Astrocyte (in vitro differentiated cells and primary cell): ENCODE data around the gene UNC80. TPM values are rescaled to one million over a fixed set of nuclear protein-coding genes. Genes with fewer than 3 reads are reported as not detected.

ENCODE experiments used
- DNase-seq: peaks from one replicate; pipeline ENCODE4 v3.0.0-alpha.2; 2010; ENCODE audit warnings: low read depth
- FAIRE-seq: peaks from 2 replicates; lab custom pipeline; 2011; peaks lifted over from hg19 to GRCh38; lab: Jason Lieb, UNC
- H2AFZ ChIP-seq: 2 replicates; pipeline ENCODE4 v1.6.0; 2012; ENCODE audit warnings: low read depth, low read length, inconsistent platforms
- H3K27ac ChIP-seq: 2 replicates; pipeline ENCODE4 v1.5.1; 2011; ENCODE audit warnings: low read depth, low read length, inconsistent platforms
- H3K27me3 ChIP-seq: 2 replicates; pipeline ENCODE4 v1.6.0; 2011; ENCODE audit warnings: low read length, inconsistent platforms; ENCODE audit not compliant: insufficient read depth
- H3K36me3 ChIP-seq: 2 replicates; pipeline ENCODE4 v1.5.1; 2011; ENCODE audit warnings: low read length, inconsistent platforms; ENCODE audit not compliant: insufficient read depth
- H3K4me1 ChIP-seq: 2 replicates; pipeline ENCODE4 v1.5.1; 2011; ENCODE audit warnings: low read length, inconsistent platforms; ENCODE audit not compliant: insufficient read depth
- H3K4me2 ChIP-seq: 2 replicates; pipeline ENCODE4 v1.6.0; 2012; ENCODE audit warnings: low read length, inconsistent platforms
- H3K4me3 ChIP-seq: 2 replicates; pipeline ENCODE4 v1.5.1; 2011; ENCODE audit warnings: low read depth, mild to moderate bottlenecking, low read length, inconsistent platforms; ENCODE audit not compliant: insufficient read depth
- H3K79me2 ChIP-seq: 2 replicates; pipeline ENCODE4 v1.6.0; 2012; ENCODE audit warnings: mild to moderate bottlenecking, low read length, inconsistent platforms; ENCODE audit not compliant: insufficient read depth
- H3K9ac ChIP-seq: 2 replicates; pipeline ENCODE4 v1.6.0; 2012; ENCODE audit warnings: mild to moderate bottlenecking, low read length, inconsistent platforms
- H3K9me3 ChIP-seq: 2 replicates; pipeline ENCODE4 v1.5.1; 2012; ENCODE audit warnings: low read depth, mild to moderate bottlenecking, low read length, inconsistent platforms; ENCODE audit not compliant: insufficient read depth
- H4K20me1 ChIP-seq: 2 replicates; pipeline ENCODE4 v1.6.0; 2012; ENCODE audit warnings: low read length, inconsistent platforms; ENCODE audit not compliant: insufficient read depth
- H3K27ac Mint-ChIP-seq: one replicate; pipeline ENCODE4 v1.8.0; 2021; ENCODE audit warnings: mild to moderate bottlenecking, mixed read lengths; ENCODE audit not compliant: unreplicated experiment
- H3K27me3 Mint-ChIP-seq: one replicate; pipeline ENCODE4 v1.8.0; 2021; ENCODE audit warnings: low read depth, mixed read lengths; ENCODE audit not compliant: unreplicated experiment
- H3K36me3 Mint-ChIP-seq: one replicate; pipeline ENCODE4 v1.8.0; 2021; ENCODE audit warnings: low read depth, mixed read lengths; ENCODE audit not compliant: unreplicated experiment
- H3K4me1 Mint-ChIP-seq: one replicate; pipeline ENCODE4 v1.8.0; 2021; ENCODE audit warnings: low read depth, mixed read lengths; ENCODE audit not compliant: unreplicated experiment
- H3K4me3 Mint-ChIP-seq: one replicate; pipeline ENCODE4 v1.8.0; 2021; ENCODE audit warnings: mild to moderate bottlenecking, moderate library complexity, mixed read lengths; ENCODE audit not compliant: unreplicated experiment
- H3K9me3 Mint-ChIP-seq: one replicate; pipeline ENCODE4 v1.8.0; 2021; ENCODE audit warnings: mild to moderate bottlenecking, mixed read lengths; ENCODE audit not compliant: unreplicated experiment
- EZH2 ChIP-seq: IDR thresholded peaks from 2 replicates; pipeline ENCODE4 v1.6.1; 2012; ENCODE audit warnings: mild to moderate bottlenecking, low read length, inconsistent platforms; ENCODE audit not compliant: insufficient read depth
- total RNA-seq: library from RNA; stranded (reverse); gene quantifications from 2 replicates; pipeline ENCODE4 v1.2.1, GENCODE V29; 2021
- TF ChIP-seq, protein P1 (sequence below): IDR thresholded peaks from 2 replicates; pipeline ENCODE4 v1.5.1; 2011; ENCODE audit warnings: low read depth, mild to moderate bottlenecking, inconsistent platforms, low read length, moderate library complexity; ENCODE audit not compliant: insufficient read depth

The UNC80 gene
- total RNA-seq, 1 donor from 2014 or later: 0.27 TPM

DNA sequence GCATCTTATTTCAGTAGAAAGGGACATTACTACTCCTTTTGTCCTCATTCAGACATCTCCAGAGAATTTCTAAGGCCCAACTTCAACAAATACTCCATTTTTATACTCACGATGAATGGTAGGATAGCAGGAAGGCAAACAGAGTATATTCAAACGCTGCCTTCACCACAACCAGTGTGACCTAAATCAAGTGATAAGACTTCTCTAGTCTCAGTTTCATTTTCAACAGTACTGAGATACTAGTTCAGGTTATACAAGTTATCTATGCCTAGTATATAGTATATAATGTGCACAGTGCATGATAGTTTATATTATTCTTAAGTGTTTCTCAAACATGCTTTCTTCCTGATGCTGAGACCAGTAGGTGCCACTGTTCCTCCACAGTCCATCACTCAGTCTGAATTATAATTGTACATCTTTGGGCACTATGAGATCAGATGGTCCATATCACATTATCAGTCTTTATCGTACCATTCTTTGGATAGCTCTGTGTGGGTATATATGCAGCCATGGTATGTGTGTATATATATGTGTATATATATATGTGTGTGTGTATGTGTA lies 164.6 kb downstream of the UNC80 start:
- Mint-ChIP-seq H3K4me3 (no peak overlapping the region), H3K9me3 (no peaks in the 10 kb centered on the region), H3K27me3 (no peaks in the 10 kb centered on the region), H3K36me3 (no peaks in the 10 kb centered on the region), H3K27ac (no peak overlapping the region), H3K4me1 (peaks cover 6% of the 10 kb centered on the region)
- H2AFZ ChIP-seq: no peak overlapping the region
- H3K27ac ChIP-seq: no peak overlapping the region
- peaks cover 7% of the 10 kb centered on the region for H3K4me1 ChIP-seq
- no peaks in the 10 kb centered on the region for H3K79me2 ChIP-seq
- H4K20me1 ChIP-seq: no peaks in the 10 kb centered on the region
- H3K9ac ChIP-seq: no peak overlapping the region
- H3K36me3 ChIP-seq: no peaks in the 10 kb centered on the region
- H3K4me2 ChIP-seq: no peak overlapping the region
- no peaks in the 10 kb centered on the region for H3K9me3 ChIP-seq
- no peak for TF ChIP-seq EZH2
- TF ChIP-seq, protein P1, sequence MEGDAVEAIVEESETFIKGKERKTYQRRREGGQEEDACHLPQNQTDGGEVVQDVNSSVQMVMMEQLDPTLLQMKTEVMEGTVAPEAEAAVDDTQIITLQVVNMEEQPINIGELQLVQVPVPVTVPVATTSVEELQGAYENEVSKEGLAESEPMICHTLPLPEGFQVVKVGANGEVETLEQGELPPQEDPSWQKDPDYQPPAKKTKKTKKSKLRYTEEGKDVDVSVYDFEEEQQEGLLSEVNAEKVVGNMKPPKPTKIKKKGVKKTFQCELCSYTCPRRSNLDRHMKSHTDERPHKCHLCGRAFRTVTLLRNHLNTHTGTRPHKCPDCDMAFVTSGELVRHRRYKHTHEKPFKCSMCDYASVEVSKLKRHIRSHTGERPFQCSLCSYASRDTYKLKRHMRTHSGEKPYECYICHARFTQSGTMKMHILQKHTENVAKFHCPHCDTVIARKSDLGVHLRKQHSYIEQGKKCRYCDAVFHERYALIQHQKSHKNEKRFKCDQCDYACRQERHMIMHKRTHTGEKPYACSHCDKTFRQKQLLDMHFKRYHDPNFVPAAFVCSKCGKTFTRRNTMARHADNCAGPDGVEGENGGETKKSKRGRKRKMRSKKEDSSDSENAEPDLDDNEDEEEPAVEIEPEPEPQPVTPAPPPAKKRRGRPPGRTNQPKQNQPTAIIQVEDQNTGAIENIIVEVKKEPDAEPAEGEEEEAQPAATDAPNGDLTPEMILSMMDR: peak; percentile 9
- no peak overlapping the region for H3K4me3 ChIP-seq
- H3K27me3 ChIP-seq: no peaks in the 10 kb centered on the region
- no peak for FAIRE-seq
- DNase-seq: peak; percentile 11

DNA sequence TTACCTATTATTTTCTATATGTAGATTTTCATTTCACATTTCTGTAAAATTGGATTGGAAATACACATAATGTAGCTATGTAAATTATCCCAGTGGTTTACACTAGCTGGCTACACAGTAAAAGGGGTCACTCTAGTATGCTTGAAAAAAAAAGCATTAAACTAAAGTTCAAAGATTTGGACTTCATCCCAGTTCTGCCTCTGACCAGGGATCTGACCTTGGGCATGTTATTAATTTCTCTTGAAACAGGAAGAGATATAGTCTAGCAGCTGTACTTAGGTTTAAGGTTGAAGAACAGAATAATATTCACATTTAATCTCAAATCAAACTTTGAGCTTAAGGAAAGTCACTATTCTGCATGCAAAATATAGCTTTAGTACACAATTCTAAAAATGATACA lies 166.3 kb downstream of the UNC80 start:
- peaks cover 7% of the 10 kb centered on the region for H3K4me1 Mint-ChIP-seq
- Histone ChIP-seq H3K9me3 (no peaks in the 10 kb centered on the region), H3K27ac (no peak overlapping the region), H3K79me2 (no peaks in the 10 kb centered on the region), H3K4me3 (no peak overlapping the region), H4K20me1 (no peaks in the 10 kb centered on the region), H3K36me3 (no peaks in the 10 kb centered on the region), H3K9ac (no peak overlapping the region), H3K27me3 (no peaks in the 10 kb centered on the region), H2AFZ (no peak overlapping the region), H3K4me1 (peaks cover 7% of the 10 kb centered on the region), H3K4me2 (no peak overlapping the region)
- H3K27ac Mint-ChIP-seq: no peak overlapping the region
- H3K9me3 Mint-ChIP-seq: no peaks in the 10 kb centered on the region
- H3K27me3 Mint-ChIP-seq: no peaks in the 10 kb centered on the region
- no peaks in the 10 kb centered on the region for H3K36me3 Mint-ChIP-seq
- FAIRE-seq: no peak
- no peak for DNase-seq
- TF ChIP-seq EZH2: no peak
- TF ChIP-seq, protein P1: no peak
- no peak overlapping the region for H3K4me3 Mint-ChIP-seq

DNA sequence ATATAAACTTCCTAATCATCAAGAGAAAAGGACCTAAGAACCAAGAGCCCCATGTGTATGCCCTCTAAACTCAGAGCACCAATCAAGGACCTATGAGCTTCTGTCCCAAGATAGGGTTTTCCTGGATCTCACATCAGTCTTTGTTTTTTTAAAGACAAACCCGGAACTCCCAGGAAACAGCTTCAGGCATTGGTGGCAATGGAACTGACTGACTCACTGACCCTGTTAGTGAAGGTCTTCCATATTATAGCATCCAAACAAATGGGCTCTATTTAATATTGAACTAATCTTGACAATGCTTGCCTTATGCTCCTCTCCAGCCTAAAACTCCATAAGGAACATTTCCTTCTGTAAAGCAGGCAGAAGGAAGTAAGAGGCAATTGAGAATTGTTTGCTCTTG lies 167.3 kb downstream of the UNC80 start:
- H4K20me1 ChIP-seq: no peaks in the 10 kb centered on the region
- Mint-ChIP-seq H3K27ac (no peak overlapping the region), H3K4me1 (peaks cover 10% of the 10 kb centered on the region)

More for the DNA sequence above, 167.3 kb downstream of the UNC80 start:
- Histone ChIP-seq H3K36me3 (no peaks in the 10 kb centered on the region), H3K79me2 (no peaks in the 10 kb centered on the region), H2AFZ (no peak overlapping the region), H3K4me3 (no peak overlapping the region), H3K9me3 (no peaks in the 10 kb centered on the region), H3K27ac (no peak overlapping the region), H3K27me3 (no peaks in the 10 kb centered on the region), H3K4me1 (no peaks in the 10 kb centered on the region), H3K9ac (no peak overlapping the region), H3K4me2 (no peak overlapping the region)
- FAIRE-seq (no peak), DNase-seq (no peak)
- Mint-ChIP-seq H3K9me3 (no peaks in the 10 kb centered on the region), H3K27me3 (no peaks in the 10 kb centered on the region), H3K4me3 (no peak overlapping the region), H3K36me3 (no peaks in the 10 kb centered on the region)
- TF ChIP-seq, protein P1: no peak
- TF ChIP-seq EZH2: no peak
